HEK293T (cell line): Measurements from ENCODE around the gene CBLB.

Experiments used
- CTCF ChIA-PET: fragments of 350-600 bp; formaldehyde crosslinking; extraction: SDS; loops from one replicate; lab custom pipeline; 2021; ENCODE audit warnings: antibody characterized with exemption, inconsistent platforms; lab: Yijun Ruan, JAX
- POLR2A ChIA-PET: fragments of 350-600 bp; formaldehyde crosslinking; extraction: SDS; loops from one replicate; lab custom pipeline; 2020; ENCODE audit warnings: antibody characterized with exemption, inconsistent platforms; lab: Yijun Ruan, JAX
- DNase-seq: peaks from one replicate; pipeline ENCODE4 v3.0.0; 2012; ENCODE audit warnings: mixed read lengths; ENCODE audit errors: extremely low spot score
- ARNT ChIP-seq: fragments of 450-650 bp; IDR thresholded peaks from 2 replicates; pipeline ENCODE4 v1.6.1; 2017; ENCODE audit warnings: mild to moderate bottlenecking
- BHLHE40 ChIP-seq: fragments of 450-650 bp; IDR thresholded peaks from 2 replicates; pipeline ENCODE4 v1.6.1; 2016; ENCODE audit warnings: mild to moderate bottlenecking, moderate library complexity, borderline replicate concordance
- CTBP1 ChIP-seq: fragments of 450-650 bp; IDR thresholded peaks from 2 replicates; pipeline ENCODE4 v1.6.1; 2016; ENCODE audit warnings: borderline replicate concordance
- ELF4 ChIP-seq: fragments of 450-650 bp; IDR thresholded peaks from 2 replicates; pipeline ENCODE4 v1.6.1; 2017; ENCODE audit warnings: antibody characterized with exemption
- FOXA1 ChIP-seq: fragments of 450-650 bp; IDR thresholded peaks from 2 replicates; pipeline ENCODE4 v1.6.1; 2016; ENCODE audit warnings: mild to moderate bottlenecking
- FOXK2 ChIP-seq: fragments of 450-650 bp; IDR thresholded peaks from 2 replicates; pipeline ENCODE4 v1.6.1; 2016; ENCODE audit warnings: mild to moderate bottlenecking
- FOXM1 ChIP-seq: fragments of 450-650 bp; IDR thresholded peaks from 2 replicates; pipeline ENCODE4 v1.6.1; 2017; ENCODE audit warnings: mild to moderate bottlenecking, borderline replicate concordance
- HDGF ChIP-seq: fragments of 450-650 bp; IDR thresholded peaks from 2 replicates; pipeline ENCODE4 v1.6.1; 2017; ENCODE audit warnings: antibody characterized with exemption, borderline replicate concordance
- L3MBTL2 ChIP-seq: fragments of 450-650 bp; conservative IDR thresholded peaks from 2 replicates; pipeline ENCODE4 v1.6.1; 2016; ENCODE audit warnings: mild to moderate bottlenecking
- LEF1 ChIP-seq: fragments of 450-650 bp; IDR thresholded peaks from 2 replicates; pipeline ENCODE4 v1.6.1; 2017; ENCODE audit warnings: mild to moderate bottlenecking, borderline replicate concordance
- NFRKB ChIP-seq: fragments of 450-650 bp; IDR thresholded peaks from 2 replicates; pipeline ENCODE4 v1.6.1; 2016; ENCODE audit warnings: mild to moderate bottlenecking, moderate library complexity
- SP1 ChIP-seq: fragments of 450-650 bp; IDR thresholded peaks from 2 replicates; pipeline ENCODE4 v1.6.1; 2017
- SUZ12 ChIP-seq: fragments of 450-650 bp; IDR thresholded peaks from 2 replicates; pipeline ENCODE4 v1.6.1; 2016; ENCODE audit warnings: mild to moderate bottlenecking
- TARDBP ChIP-seq: fragments of 450-650 bp; IDR thresholded peaks from 2 replicates; pipeline ENCODE4 v1.6.1; 2016
- ZNF384 ChIP-seq: fragments of 450-650 bp; IDR thresholded peaks from 2 replicates; pipeline ENCODE4 v1.6.1; 2016
- TF ChIP-seq, protein P1 (sequence below): fragments of 450-650 bp; IDR thresholded peaks from 2 replicates; pipeline ENCODE4 v1.6.1; 2016

Gene CBLB

DNA sequence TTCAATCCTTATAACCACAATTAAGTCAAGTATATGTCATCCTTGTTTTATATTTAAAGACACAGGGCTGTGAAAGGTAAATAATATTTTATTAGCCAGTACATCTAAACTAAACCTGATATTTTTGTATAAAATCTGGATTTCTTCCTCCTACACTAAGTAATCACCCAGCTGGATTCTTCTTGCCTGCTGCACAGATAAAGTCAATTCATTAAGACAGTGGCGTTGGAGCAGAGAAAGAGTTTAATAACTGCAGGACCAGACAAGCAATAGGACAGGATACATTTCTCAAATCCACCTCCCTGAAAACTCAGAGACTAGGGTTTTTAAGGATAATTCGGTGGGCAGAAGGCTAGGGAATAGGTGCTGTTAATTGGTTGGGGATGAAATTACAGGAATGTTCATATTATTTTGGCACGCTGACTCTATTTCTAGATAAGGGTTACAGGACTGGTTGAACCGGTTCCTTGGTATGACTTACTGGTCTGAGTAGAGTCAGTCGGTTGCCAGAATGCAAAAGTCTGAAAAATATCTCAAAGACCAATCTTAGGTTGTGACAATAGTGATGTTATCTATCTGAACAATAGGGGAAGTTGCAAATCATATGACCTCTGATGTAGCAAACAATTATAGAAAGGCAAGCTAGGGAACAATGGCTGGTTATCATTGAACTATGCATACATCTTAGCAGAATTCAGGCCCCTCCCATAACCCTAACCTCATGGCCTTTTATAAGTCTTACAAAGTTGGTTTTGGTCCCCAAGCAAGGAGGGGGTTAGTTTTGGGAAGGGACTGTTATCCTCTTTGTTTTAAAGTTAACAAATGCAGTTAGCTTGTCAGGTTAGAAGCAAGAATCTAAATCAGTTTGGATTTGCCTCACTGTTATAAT is 257.3 kb downstream of the CBLB start:
- POLR2A ChIA-PET, result no interaction called here
- TF ChIP-seq TARDBP, result no peak
- no peak for TF ChIP-seq HDGF
- no peak for TF ChIP-seq L3MBTL2
- no peak for TF ChIP-seq CTBP1
- no peak for TF ChIP-seq NFRKB
- TF ChIP-seq LEF1, result no peak
- TF ChIP-seq ZNF384, result no peak
- TF ChIP-seq SP1, result no peak
- TF ChIP-seq FOXA1, result no peak
- TF ChIP-seq SUZ12, result no peak
- no peak for TF ChIP-seq ELF4
- TF ChIP-seq FOXK2, result no peak
- TF ChIP-seq ARNT, result no peak
- no peak for TF ChIP-seq FOXM1
- TF ChIP-seq, protein P1, sequence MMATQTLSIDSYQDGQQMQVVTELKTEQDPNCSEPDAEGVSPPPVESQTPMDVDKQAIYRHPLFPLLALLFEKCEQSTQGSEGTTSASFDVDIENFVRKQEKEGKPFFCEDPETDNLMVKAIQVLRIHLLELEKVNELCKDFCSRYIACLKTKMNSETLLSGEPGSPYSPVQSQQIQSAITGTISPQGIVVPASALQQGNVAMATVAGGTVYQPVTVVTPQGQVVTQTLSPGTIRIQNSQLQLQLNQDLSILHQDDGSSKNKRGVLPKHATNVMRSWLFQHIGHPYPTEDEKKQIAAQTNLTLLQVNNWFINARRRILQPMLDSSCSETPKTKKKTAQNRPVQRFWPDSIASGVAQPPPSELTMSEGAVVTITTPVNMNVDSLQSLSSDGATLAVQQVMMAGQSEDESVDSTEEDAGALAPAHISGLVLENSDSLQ, result no peak
- TF ChIP-seq BHLHE40, result no peak

DNA sequence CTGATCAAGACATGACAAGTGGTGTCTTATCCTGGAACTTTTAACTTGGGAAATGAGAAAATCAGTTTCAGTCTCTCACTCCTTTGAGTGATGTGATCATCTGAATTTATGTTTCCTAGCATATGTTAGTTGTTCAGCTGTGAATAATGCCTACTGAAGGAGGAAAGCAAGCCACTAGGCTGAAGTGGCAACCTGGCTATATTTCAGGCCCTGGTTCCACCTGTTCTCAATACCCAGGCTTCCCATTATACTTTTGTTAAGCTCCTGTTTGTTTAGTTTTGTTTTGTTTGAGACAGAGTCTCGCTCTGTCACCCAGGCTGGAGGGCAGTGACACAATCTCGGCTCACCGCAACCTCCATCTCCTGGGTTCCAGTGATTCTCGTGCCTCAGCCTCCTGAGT is 258.3 kb downstream of the CBLB start:
- TF ChIP-seq SUZ12 (no peak), FOXM1 (no peak), ELF4 (no peak), SP1 (no peak), CTBP1 (no peak), ZNF384 (no peak), ARNT (no peak), LEF1 (no peak), L3MBTL2 (no peak), TARDBP (no peak), HDGF (no peak), BHLHE40 (no peak), FOXK2 (no peak), FOXA1 (no peak), NFRKB (no peak)
- TF ChIP-seq, protein P1, result no peak
- ChIA-PET CTCF (no interaction called here), POLR2A (no interaction called here)
- DNase-seq, result no peak

More for the DNA sequence above, 257.3 kb downstream of the CBLB start:
- DNase-seq, result no peak
- CTCF ChIA-PET, result no interaction called here

DNA sequence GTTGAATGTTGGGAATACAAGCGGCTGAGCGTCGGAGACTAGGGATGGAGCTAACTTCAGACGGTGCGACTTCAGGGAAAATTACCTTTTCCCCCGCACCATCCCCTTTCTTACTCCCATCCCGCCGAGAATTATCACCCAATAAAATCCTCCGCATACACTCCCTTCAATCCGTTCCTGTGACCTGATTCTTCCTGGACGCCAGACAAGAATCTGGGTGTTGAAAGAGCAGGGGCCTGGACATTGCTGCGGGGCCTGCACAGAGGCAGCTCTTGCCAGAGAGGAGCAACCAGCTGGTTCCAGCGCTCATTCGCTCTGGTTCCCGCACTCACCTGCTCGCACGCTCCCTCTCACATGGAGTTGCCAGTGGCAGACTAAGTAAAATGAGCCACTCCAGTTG is 260.2 kb downstream of the CBLB start:
- CTCF ChIA-PET, result no interaction called here

DNA sequence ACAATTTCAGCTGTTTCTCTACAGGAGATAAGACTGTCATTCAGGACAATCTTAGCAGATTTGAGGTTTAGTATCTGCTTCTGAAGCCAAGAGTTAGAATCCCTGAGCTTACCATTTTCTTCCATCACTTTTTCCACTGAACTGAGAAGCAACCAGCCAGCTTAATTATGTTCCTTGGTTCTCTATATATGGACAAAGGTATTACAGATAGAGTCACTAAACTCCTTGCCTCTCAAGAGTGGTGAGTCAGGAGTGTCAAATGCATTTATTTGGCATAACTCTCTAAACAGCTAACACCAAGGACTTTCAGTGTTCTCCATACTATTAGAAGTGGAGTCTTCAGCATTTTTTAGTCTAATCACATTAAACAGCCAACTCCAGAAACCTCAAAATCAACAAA is 262.8 kb downstream of the CBLB start:
- TF ChIP-seq ELF4, result no peak
- no peak for TF ChIP-seq HDGF
- TF ChIP-seq ARNT, result no peak
- no peak for TF ChIP-seq CTBP1
- no peak for TF ChIP-seq NFRKB
- no peak for TF ChIP-seq TARDBP
- no peak for TF ChIP-seq SUZ12
- TF ChIP-seq ZNF384, result no peak
- TF ChIP-seq LEF1, result no peak
- no peak for TF ChIP-seq SP1
- TF ChIP-seq, protein P1, result no peak
- ChIA-PET CTCF (no interaction called here), POLR2A (no interaction called here)
- DNase-seq, result no peak

More for the DNA sequence above, 260.2 kb downstream of the CBLB start:
- no peak for TF ChIP-seq FOXM1
- TF ChIP-seq L3MBTL2, result no peak
- TF ChIP-seq SUZ12, result no peak
- no peak for TF ChIP-seq ARNT
- TF ChIP-seq LEF1, result no peak
- no peak for TF ChIP-seq FOXK2
- TF ChIP-seq SP1, result no peak
- TF ChIP-seq, protein P1, result no peak
- no peak for TF ChIP-seq HDGF
- no peak for TF ChIP-seq BHLHE40
- TF ChIP-seq FOXA1, result no peak
- TF ChIP-seq CTBP1, result no peak
- no peak for TF ChIP-seq ZNF384
- POLR2A ChIA-PET, result no interaction called here
- DNase-seq, result no peak
